HG03097 (cell line): ENCODE data around the gene NTM.
A peak's percentile ranks its signal among the peaks of the same experiment; 100 is the strongest.

Experiments used
- ATAC-seq: cut with Tn5 transposase; IDR thresholded peaks from one replicate; pipeline ENCODE4 v1.9.1; 2021; ENCODE audit not compliant: unreplicated experiment, low FRiP score

Gene NTM

DNA sequence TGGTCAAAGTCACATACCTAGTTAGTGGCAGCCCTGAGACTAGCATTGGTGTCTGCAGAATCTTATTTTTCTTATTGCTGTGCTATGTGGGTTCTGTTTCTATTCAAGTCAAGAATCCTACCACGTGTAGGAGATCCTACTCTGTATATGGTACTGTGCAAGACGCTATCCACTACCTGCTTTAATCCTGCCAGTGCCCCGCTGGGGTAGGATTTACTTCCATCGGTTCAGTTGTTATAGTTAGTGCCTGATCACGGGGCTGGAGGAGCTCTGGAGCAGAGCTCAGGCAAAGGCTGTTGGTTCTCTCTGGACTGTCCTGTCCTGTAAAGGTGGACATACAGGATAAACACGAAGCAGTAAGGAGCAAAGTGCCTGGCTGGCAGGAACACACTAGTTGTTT, 167.9 kb downstream of the NTM start:
- no peak for ATAC-seq

DNA sequence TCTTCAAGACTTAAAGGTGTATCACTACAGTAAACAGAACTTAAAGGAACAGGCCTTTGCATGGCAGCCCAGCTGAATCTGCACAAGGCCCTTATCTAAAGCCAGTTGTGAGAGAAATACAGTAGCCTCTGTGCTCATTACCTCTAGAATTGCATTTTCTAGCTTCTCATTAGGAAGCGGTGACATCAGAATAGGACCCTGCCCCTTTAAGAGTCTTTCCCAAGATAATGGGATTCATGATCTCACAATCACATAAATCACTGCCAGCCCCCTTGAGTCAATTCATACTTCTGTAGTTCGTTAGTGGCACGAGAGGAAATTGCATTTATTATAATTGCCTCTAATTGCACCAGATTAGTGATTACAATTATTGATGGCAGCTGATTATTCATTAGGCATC, 170.3 kb downstream of the NTM start:
- ATAC-seq, result no peak

DNA sequence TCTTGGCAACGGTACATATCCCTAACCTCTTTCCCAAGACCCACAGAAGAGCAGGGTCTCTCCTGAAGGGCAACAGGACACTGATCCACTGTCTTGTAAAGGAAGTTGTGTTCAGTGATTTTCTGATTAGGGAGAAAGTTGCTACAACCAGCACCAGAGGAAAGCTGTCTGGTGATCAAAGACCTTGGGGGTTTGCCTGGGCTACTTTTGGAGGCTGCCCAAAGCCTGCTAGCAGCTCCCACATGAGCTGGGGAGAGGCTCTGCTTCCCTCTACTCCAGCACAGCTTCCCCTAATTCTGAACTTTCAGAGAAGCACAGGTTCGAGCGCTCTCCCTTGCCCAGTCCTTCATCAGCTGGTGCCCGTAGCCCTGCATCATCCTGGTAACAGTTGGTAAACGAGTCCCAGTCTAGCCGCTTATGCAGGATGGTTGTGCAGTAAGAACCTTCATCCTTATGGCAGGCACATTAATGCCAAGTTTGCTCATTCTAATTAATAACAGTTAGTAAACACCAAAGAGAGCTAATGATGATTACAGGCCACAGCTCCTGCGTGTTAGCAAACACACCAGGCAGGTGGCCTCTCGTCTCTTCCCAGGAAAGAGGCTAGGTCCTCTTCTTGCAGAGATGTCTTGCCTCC, 173.1 kb downstream of the NTM start:
- no peak for ATAC-seq

DNA sequence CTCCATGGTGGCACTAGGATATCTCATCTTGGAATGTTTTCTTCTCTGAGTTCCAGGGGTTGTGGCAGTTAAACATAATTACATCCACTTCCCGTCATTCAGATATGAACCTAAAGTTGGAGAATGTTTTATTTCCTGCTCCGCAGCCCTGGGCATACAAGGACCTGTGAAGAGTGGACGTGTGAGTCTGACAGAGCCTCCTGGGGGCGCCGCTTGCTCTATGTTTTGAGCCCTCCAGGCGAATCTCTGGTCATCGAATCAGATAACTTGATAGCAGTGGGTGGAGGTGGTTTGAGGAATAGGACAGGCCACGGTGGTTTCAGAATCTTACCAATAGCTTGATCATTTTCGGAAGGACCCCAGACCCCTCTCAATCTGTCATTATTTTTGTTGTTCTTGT, 174.2 kb downstream of the NTM start:
- ATAC-seq, result no peak

DNA sequence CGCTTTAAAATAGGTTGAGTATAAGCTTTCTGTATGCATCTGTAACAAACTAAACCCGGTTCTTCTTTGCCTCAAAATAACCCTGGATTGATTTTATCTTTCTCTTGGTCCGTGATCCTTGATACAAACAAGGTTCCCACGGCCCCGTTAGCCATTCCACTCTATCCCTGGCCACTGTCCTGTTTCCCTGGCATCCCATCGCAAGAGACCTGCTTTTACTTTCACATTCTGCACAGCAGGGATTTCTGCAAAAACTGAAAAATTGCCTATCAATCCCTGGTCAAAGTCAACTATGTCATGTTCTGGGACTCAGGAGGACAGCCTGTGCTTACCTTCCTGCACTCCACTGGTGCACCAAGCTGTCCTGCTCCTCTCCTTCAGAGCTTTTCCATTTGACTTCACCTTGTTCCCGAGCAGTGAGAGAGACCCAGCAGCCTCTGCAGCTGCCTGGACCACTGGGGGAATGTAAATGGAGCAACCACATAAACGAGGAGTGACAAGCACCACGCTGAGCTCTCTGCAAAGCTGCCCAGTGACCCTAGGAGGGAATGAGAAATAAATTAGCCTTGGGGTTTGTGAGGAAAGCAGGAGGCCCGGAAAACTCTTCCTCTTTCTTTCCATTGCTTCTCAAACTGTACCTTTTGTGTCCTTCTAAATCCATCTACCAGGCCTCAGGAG, 175.9 kb downstream of the NTM start:
- no peak for ATAC-seq

DNA sequence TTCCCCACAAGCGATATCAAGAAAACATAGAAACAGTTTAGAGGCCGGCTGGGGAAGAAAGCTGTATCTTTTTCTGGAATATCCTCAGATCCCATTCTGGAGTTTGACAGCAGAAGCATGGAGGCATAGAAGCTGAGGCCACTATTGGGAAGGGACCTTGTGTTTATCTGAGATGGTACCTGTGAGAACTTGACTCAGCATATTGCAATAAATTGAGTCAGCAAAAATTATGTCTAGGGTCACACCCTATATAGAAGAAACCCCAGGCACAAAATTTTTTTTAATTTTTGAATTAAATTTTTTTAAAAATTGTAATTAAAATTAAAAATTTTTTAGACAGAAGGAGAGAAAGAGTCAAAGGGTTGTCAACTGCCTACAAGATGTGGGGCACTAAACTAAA, 178.7 kb downstream of the NTM start:
- ATAC-seq, result no peak

DNA sequence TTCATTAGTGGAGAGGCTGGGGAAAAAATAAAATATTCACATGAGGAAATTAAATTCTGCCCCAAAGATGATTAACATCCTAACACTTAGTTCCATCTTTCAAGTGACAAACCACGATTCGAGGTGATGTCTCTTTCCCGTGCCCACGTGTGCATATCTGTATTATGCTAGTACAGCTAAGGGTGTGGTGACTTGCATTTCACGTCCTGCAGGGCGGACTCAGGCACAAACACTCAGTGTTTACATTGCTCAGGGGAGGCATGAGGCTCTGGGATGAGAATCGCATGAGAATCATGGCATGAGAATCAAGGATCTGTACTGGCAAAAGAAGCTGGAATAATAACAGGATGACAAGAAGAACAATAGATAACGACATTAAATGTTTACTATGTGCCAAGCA, 179.4 kb downstream of the NTM start:
- ATAC-seq, result no peak

DNA sequence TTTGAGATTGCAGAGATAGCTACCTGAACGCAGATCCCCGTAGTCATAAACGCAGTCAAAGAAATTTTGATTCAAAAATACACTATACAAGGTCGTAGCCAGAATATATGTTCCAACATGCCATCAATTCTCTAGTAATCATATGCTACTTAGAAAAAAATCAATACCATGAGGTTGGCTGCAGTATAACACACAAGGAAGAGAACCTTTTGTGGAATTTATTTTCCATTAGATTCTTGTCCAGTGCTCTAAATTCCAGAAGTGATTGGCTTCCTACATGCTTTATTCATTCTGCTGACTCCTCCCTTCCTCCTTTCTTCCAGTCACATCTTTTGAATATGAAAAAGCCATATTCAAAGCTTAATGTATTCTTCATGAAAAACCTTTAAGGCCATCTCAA, 189.9 kb downstream of the NTM start:
- no peak for ATAC-seq

DNA sequence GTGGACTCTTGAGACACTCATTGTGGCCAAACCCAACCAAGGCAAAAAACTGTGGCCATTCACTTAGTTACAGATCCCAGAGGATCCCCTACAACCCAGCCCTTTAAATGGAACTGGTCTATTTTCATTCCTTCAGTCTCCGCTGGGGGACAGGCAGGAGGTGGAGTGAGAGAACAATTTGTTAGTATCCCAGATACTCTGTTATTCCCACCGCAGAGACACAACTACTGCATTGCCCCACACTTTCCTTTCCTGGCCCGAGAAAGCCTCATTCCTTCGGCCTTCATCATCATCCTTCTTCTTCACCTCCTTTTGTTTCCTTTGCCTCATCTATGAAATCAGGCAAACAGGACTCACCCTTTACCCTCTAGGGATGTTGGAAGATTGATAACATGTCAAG, 191.1 kb downstream of the NTM start:
- ATAC-seq, result no peak

DNA sequence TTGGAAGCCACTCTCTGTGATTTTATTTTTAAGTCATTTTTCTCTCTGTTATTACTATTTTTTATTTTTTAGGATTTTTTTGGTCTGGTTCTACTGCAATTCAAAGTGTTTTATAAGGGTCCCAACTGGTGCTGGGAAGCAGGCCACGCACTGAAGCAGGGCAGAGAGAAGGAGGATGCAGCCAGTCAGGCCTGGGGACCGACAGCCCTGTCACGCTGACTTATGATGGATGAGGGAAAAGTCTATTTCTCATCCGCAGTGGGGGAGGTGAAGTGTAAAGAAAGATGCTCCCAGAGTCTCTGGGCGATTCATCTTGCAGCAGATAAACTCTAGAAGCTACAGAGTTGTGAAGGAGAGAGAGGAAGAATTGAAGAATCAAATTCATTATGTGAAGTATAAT, 191.6 kb downstream of the NTM start:
- ATAC-seq, result no peak

DNA sequence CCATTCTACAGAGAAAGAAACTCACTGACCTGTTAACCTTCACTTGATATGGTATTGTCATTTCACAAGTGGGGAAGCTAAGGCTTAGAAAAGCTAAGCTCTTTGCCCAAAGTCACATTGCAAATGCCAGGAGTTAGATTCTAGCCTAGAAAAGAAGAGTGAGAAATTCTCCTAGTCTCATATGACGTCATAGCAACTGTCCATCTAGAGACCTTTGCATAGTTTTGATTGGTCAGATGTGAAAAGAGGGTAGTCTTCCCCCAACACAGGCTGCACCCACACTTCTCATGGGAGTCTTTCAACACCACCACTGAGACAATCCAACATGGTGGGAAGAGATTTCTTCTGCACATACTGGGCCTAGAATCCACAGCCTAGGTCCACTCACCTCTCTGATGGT, 197.9 kb downstream of the NTM start:
- ATAC-seq, result no peak

DNA sequence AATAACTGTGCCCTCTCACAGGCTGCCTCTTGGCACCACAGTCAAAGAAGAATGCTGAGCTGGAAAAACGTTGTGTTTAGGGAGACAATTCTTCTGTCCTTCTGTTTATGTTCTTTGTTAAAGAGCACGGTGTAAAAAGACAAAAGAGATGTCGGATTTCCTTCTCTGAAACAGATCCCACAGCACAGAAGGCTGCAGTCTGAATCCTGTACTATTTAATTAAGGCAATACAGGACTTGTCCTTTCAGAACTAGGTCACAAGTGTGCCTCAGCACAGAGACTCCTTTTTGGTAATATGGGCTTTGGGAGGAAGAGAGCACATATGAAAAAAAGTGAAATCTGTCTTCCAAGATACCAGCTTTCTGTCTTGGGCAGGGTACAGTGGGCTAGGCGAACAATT, 201.2 kb downstream of the NTM start:
- no peak for ATAC-seq

DNA sequence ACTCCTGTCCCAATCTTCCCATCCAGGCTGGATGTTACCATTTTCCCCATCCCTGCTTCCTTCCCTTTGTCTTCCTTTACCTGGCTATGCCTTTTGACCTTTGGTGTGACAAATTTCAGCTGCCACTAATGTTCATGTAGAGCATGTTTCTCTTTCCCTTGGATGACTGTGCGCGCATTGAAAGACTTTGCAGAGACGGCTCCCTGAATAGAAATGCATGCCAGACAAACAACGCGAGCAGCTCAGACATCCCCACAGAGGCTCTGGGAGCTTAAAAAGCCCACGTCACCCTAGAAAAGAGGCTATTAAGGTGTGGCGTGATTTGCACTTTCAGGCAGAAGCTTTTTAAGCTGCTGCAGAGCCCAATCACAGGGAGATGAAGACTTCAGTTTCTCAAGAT, 202.0 kb downstream of the NTM start:
- no peak for ATAC-seq

DNA sequence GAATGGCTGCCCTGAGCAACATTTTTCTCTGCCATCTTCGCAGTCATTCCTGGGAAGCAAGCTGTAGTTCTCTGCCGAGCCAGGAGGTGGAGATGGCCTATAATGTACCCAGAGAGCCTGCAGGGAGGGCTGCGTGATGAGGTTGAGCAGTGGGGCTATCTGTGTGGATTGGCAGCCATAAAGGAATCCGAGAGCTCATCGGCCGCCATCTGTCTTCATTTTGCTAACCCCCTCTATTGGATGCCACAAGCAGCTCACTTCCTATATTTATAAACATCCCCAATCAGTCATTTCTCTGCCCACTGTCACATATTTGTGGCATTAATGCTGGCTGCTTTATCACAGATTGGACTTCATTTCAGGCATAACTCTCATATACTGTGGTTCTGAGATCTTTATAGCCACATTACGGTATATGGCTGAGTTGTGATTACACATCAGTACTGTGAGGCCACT, 209.5 kb downstream of the NTM start:
- ATAC-seq, result peak; percentile 63

DNA sequence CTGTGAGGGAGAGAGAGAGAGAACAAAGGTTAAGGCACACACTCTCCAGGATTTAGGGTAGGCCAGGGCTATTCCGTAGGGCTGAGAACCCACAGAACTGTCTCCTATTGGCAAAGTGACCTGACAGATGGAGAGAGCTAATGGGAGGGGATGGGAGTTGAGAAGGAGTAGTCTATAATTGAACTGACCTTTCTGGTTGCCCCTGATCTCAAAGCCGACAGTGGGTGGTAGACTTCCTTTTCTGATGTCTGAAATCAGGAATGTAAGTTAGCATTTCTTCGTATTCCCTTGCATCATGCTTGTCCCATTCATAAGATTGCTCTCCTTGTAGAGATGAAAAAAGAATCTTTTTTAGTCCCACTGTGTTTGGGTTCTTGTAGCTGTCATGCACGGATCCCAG, 210.1 kb downstream of the NTM start:
- no peak for ATAC-seq

DNA sequence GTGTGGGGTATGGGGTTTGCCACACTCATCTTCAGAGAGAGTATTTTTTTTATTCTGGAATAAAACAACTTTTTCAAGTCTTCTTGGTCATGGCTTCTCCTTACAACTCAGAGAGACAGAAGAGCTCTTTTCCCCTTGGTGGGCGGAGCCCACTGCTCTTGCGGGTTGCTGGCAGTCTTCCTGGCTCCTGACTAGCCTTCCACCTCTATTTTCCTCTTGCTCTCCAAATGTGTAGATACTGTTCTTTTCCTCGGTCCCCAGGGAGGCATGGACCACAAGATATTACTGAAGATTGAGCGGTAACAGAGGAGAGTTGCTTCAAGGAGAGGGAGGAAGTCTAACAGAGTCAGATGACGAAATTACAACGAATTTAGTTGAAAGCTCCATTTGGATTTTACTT, 210.6 kb downstream of the NTM start:
- no peak for ATAC-seq

DNA sequence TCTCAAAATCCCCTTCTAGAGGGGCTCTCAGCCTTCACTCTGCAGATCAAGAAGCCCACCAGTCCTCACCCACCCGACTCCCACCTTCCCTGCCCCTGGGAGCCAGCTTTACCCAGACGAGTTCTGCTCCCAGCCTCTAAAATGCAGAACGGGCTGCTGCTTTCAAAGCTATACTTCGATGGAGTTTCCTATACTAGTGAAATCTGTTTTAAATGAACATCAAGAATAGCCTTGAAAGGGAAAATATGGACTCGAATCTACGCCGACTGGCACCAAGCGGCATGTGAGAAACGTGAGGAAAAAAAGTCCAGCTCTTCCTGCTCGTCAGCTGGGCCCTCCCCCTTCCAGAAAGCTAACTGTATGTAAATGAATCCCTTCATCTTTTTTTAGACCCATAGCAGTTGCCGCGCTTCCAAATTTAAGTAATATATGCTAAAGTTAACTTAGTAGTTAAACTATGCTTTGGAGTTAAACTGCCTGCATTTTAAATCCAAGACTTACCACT, 211.7 kb downstream of the NTM start:
- no peak for ATAC-seq

DNA sequence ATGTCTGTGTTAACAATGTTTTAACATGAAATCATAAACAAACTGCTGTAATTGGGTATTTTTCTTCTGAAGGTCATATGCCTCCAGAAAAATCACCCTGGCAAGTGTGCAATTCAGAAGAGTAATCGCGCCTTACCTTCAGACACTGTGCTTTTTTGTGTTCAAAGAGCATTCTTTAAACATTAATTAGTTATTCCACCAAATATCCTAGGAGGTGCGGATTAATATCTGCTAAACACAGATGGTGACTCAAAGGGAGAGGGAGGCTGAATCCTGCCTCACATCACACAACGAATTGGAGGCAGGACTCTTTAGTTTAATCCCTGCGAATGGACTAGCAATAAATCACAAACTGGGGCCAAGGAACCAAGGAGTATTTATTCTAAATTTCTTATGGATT, 213.0 kb downstream of the NTM start:
- no peak for ATAC-seq

DNA sequence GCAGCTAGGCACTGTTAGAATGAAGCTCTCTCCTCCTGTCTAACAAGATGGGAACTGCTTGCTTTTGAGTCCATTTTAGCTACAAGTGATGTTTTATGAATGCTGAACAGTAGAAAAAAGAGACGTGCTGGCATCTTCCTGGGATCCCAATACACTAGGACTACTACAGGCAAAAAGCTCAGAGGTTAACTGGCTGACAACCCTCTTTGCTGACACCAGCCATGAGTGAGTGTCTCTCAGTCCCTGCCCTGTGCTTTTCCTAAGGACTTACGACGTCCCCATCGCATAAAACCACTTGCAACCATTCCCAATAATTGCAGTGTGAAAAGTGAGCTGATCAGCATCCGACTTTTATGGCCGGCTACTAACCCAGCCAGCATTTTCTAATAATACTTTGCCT, 213.5 kb downstream of the NTM start:
- ATAC-seq, result no peak

DNA sequence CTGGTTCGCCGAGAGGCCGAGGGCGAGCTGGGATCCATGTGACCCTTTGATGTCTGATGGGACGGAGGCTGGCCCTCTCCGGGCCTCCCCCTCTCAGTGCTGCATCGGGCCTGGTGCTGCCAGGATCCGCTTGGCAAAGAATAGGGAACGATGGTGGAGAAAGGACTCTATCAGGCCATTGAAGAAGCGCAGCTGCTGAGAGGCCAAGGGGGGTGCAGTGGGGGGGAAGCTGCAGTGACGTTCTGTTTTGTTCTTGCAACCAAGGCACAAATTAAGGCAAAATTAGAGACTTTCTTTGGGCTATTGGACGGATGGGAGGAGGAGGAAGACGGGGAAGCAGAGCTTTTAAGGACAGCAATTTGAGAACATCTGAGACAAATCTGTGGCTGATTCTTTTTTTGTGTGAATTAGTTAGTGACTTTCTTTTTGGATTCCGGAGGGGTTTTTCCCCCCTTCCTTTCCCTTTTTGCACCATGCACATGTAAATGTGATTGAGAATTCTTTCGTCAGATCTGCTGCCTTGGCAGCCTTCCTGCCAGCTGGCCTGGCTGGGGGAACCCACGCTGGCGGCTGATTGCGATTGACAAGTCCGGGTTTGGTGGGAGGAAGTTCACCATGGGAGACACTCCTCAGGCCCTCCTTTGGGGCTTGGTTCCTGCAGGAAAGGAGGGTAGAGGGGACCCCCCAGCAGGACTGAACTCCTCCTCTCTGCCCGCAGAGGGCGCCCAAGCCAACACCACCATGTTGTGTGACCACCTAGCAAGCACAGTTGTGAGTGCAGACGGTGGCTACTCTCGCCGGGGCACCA, 214.6 kb downstream of the NTM start:
- ATAC-seq, result no peak

DNA sequence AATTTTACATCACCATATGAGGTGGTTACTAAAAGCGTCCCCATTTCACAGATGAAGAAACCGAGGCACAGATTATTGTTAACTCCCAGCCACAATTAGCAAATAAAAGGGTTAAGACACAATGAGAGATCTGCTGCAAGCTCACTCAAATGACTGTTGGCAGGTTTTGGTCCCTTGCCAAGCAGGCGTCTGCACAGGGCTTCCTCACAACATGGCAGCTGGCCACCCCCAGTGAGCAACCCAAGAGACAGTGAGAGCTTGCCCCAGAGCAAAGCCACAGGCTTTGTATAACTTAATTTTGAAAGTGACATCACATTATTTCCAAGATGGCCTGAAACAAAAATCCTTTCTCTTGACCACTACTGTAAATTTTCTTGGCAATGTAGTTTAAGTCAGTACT, 217.6 kb downstream of the NTM start:
- ATAC-seq, result no peak

DNA sequence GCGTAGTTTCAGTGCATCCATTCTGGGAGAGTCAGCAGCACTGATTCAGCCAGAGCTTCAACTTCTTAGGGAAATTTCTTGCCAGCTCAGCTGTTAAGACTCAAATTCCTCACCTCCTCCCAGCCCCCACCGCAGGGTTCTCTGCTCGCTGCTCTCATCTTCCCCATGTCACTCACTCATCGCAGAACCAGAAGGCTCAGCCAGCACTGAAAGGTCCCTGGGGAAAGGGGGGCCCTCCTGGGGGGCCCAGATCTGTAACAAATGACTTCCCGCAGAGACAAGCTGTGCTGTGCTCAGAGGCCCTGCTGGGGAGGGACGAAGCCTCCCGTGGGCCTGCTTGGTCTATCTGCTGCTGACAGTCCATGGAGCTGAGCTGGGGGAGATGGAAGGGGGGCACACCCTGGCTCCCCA, 220.6 kb downstream of the NTM start:
- ATAC-seq, result no peak
